WTC11 (cell line): Measurements from ENCODE around the gene AR.

Source experiments
- CTCF ChIP-seq: fragments of 200-600 bp; IDR thresholded peaks from 2 replicates; pipeline ENCODE4 v1.8.0; 2022; ENCODE audit warnings: antibody characterized with exemption
- MAX ChIP-seq: sonication (generic); formaldehyde crosslinking; IDR thresholded peaks from 2 replicates; pipeline ENCODE4 v1.8.0; 2022; ENCODE audit warnings: mild to moderate bottlenecking, missing genetic modification reagents
- TF ChIP-seq, protein P1 (sequence below): sonication (generic); formaldehyde crosslinking; IDR thresholded peaks from 2 replicates; pipeline ENCODE4 v1.8.1; 2022; ENCODE audit warnings: mild to moderate bottlenecking, missing genetic modification reagents, moderate library complexity, borderline replicate concordance
- TF ChIP-seq, protein P2 (sequence below): sonication (generic); formaldehyde crosslinking; IDR thresholded peaks from 2 replicates; pipeline ENCODE4 v1.8.0; 2023; ENCODE audit warnings: missing genetic modification reagents

DNA sequence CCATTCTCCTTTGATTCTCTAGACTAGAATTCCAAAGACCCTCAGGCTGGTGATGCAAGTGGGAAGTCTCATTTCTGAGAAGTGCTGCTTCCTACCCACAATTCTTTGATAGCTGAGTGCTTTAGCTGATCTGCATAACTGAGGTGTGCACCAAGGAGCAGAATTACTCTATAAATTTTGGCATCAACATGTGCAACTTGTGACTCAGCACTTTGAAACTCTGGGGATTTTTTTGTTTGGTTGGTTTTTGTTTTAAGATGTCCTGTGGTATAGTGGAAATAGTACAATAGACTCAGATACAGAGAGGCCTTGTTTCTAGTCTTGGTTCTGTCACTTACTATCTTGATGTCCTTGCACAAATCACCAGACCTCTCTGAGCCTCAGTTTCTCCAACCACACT, 148.4 kb downstream of the AR start:
- TF ChIP-seq CTCF (no peak), MAX (CRISPR knock-in tag) (no peak)
- TF ChIP-seq, protein P1, sequence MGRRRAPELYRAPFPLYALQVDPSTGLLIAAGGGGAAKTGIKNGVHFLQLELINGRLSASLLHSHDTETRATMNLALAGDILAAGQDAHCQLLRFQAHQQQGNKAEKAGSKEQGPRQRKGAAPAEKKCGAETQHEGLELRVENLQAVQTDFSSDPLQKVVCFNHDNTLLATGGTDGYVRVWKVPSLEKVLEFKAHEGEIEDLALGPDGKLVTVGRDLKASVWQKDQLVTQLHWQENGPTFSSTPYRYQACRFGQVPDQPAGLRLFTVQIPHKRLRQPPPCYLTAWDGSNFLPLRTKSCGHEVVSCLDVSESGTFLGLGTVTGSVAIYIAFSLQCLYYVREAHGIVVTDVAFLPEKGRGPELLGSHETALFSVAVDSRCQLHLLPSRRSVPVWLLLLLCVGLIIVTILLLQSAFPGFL (CRISPR knock-in tag): no peak
- TF ChIP-seq, protein P2, sequence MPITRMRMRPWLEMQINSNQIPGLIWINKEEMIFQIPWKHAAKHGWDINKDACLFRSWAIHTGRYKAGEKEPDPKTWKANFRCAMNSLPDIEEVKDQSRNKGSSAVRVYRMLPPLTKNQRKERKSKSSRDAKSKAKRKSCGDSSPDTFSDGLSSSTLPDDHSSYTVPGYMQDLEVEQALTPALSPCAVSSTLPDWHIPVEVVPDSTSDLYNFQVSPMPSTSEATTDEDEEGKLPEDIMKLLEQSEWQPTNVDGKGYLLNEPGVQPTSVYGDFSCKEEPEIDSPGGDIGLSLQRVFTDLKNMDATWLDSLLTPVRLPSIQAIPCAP (CRISPR knock-in tag): no peak
